Breast epithelium (tissue), 3 donors: Measurements from ENCODE around the gene LAG3.

Experiments
- POLR2A ChIP-seq: fragments of 450-650 bp; IDR thresholded peaks from one replicate; pipeline ENCODE4 v1.6.1; 2016; ENCODE audit warnings: antibody characterized with exemption, mild to moderate bottlenecking, moderate library complexity
- POLR2AphosphoS5 ChIP-seq, 3 donors: sonication (generic); formaldehyde crosslinking; IDR thresholded peaks; one replicate each; pipeline ENCODE4 v1.6.1; 2017; ENCODE audit warnings: antibody characterized with exemption in 3 of 3
- TF ChIP-seq, protein P1 (sequence below), 3 donors: fragments of 450-650 bp; IDR thresholded peaks; one replicate each; pipeline ENCODE4 v1.5.1; 2016 to 2017; ENCODE audit warnings: antibody characterized with exemption in 3 of 3, mild to moderate bottlenecking in 3 of 3, moderate library complexity in 3 of 3

DNA sequence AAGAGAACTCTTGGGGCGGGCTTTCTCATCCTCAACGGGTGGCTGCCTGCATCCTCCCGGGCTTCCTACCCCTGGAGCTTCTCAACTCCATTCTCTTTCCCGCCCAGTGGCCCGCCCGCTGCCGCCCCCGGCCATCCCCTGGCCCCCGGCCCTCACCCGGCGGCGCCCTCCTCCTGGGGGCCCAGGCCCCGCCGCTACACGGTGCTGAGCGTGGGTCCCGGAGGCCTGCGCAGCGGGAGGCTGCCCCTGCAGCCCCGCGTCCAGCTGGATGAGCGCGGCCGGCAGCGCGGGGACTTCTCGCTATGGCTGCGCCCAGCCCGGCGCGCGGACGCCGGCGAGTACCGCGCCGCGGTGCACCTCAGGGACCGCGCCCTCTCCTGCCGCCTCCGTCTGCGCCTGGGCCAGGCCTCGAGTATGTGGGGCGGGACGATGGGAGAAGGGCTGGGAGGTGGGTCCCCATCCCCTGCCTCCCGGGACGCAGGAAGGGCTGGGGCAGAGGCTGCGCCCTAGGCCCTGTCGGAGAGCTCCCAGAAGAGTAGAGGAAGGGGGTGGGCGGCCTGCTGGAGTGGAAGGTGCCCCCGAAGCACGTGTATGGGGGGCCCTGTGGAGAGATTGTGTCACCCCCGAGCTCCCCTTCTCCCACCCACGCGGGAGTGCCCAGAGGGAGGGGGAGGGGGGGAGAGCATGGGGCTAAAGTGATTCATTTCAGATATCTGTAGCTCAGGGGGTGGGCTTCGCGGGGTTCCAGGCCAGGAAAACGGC is 1.5 kb downstream of the LAG3 start:
- TF ChIP-seq, protein P1, sequence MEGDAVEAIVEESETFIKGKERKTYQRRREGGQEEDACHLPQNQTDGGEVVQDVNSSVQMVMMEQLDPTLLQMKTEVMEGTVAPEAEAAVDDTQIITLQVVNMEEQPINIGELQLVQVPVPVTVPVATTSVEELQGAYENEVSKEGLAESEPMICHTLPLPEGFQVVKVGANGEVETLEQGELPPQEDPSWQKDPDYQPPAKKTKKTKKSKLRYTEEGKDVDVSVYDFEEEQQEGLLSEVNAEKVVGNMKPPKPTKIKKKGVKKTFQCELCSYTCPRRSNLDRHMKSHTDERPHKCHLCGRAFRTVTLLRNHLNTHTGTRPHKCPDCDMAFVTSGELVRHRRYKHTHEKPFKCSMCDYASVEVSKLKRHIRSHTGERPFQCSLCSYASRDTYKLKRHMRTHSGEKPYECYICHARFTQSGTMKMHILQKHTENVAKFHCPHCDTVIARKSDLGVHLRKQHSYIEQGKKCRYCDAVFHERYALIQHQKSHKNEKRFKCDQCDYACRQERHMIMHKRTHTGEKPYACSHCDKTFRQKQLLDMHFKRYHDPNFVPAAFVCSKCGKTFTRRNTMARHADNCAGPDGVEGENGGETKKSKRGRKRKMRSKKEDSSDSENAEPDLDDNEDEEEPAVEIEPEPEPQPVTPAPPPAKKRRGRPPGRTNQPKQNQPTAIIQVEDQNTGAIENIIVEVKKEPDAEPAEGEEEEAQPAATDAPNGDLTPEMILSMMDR (IDR thresholded peaks at IDR 0.05), result no peak
- TF ChIP-seq POLR2AphosphoS5 (IDR thresholded peaks at IDR 0.05) (no peak), POLR2A (no peak)
